HG03520 (cell line): ENCODE data around the gene FNDC5.

Source experiments
- ATAC-seq: cut with Tn5 transposase; IDR thresholded peaks from one replicate; pipeline ENCODE4 v1.9.1; 2021; ENCODE audit warnings: mild to moderate bottlenecking, moderate library complexity; ENCODE audit not compliant: unreplicated experiment

The FNDC5 gene

DNA sequence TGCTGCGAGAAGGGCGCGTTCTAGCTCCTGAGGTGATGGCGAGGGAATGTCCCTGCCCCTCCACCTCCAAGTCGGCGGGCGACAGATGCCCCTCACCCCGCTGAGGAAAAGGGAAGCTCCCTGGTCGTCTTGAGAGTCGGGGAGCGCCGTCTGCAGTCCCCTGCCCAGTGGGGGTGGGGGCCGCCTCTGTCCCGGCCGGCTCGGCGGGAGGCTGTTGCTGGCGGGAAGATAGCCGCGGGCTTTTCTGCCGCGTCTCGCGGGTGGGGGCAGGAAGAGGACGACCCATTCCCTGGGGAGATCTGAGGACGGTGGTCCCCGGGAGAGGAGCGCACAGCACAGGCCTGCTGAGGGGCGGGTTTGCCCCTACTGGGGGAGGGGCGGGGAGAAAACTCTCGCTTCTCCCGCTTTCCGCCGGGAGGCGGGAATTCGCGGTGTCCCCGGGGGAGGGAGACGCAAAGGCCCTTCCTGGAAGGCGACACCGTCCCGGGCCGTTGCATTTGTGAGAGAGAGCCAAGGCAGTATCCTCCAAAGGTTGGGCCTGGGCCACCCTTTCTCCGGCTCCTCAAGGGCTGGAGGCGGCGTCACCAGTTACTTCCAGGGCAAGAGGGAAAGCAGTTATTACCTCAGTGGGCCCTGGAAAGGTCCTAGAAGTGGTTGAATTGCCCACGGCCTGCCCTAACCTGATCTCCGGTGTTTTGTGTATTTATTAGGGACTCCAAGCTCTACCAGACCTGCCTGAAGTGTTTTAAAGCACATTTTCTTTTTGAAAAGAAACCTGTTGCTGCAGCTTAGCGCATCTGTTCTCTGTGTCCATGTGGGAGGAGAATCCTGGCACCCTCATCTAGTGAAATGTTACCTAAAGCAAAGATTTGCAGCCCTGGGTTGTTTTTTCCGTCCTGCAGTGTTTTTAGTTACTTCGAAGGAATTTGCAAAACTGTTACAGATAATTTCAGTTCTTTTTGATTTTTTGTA lies 52.6 kb downstream of the FNDC5 start:
- peak; percentile 15 for ATAC-seq

DNA sequence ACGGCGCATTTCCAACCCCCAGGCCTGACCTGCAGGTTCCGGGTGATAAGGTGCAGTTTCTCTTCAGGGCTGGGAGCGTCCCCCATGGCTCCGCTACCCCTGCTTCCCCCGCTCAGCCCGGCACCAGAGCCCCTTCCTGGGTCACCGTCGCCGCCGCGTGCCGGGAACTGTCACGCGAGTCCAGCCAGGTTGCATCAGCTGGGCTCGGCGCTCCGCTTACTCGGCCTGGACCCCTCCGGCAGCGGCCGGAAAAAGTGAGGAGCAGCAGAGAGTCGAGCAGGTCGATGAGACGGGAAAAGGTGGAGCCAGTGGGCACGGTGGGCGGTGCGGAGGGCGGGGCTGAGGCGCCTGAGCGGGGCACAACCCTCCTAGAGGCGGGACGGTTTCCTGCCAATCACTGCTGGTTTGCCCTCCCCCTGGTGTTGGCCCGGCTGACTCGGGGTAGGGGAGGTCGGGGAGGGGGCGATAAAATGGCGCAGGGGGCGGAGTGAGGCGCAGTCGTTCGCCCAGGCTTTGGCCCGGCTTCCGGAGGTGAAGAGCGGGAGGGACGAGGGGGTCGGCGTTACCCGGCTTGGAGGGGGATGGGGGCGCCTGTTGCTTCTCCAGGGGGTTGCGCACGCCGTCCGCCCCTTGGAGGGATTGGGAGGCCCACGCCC lies 53.4 kb downstream of the FNDC5 start, which contains the start of the genes S100PBP and YARS1:
Gene S100PBP, plus strand, starts transcription at position 495 of the 656 bp plus-strand sequence. CDS start 8,447 bp downstream, outside the sequence.
Gene YARS1, minus strand, starts transcription at position 200 of the 656 bp plus-strand sequence. Its CDS starts 114 bp downstream, at position 86.
- peak; percentile 79 for ATAC-seq

GRCh38 chr1:32816676-32817158 lies 54.0 kb downstream of the FNDC5 start:
- ATAC-seq, result peak; percentile 2

DNA sequence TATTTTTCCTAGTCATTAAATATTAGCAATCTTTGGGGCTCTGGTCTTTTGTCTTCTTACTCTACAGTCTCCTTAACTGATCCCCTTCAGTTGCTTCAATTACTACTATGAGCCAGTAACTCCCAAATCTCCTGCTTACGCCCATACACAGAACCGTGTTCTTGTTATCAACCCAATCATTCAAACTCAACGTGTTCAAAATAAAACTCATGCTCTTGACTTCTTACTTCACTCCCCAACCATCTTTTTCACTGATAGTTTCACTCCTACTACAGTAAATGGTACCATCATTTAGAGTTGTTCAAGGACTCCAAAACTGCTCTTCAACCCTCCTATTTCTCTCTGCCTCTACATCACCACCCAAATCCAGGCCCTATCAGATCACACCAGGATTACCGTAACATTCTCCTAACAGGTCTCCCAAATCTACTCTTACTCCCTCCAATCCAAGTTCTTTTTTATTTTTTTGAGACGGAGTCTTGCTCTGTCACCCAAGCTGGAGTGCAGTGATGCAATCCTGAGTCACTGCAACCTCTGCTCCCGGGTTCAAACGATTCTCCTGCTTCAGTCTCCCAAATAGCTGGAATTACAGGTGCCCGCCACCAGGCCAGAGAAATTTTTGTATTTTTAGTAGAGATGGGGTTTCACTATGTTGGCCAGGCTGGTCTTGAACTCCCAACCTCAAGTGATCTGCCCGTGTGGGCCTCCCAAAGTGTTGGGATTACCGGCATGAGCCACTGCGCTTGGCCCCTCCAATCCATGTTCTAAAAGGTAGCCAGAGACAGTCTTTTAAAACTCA lies 56.6 kb downstream of the FNDC5 start:
- ATAC-seq, result no peak
